GM12873 (cell line): ENCODE results near the gene ARL6IP4.

ENCODE experiments used
- TF ChIP-seq, protein P1 (sequence below): IDR thresholded peaks from 2 replicates; pipeline ENCODE4 v1.5.1; 2012; ENCODE audit warnings: low read depth, mild to moderate bottlenecking, moderate library complexity, low read length, control low read depth; ENCODE audit not compliant: insufficient read depth; ENCODE audit errors: missing control alignments

The ARL6IP4 gene

DNA sequence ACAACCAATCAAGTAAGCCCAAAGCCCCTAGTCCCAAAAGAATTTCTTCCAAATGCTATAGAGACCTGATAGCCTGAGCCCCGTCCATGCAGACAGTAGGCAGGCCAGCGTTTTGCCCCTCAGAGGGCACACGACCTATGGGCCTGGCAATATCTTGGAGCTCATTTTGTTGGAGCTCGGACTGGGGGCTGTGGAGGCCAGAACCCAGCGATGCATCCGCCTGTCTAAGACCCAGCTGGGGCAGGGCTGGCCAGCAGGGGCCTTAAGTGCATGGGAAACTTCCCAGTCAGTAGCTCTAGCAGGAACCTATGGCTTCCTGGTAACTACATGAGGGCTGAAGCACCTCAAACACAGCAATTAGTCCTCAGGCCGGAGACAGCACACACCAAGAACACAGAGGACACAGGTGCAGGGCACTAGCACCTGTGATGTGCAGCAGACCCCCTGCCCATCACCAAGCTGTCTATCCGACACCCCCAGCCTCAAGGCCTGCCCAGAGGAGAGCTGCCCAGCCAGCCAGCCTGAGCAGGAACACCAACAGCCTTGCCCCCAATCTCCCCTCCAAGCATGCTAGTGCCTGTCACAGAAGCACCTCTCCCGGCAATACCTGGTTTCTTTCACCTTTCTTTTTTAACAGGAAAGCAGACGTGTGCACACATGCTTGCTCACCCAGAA is 50.8 kb downstream of the ARL6IP4 start:
- TF ChIP-seq, protein P1, sequence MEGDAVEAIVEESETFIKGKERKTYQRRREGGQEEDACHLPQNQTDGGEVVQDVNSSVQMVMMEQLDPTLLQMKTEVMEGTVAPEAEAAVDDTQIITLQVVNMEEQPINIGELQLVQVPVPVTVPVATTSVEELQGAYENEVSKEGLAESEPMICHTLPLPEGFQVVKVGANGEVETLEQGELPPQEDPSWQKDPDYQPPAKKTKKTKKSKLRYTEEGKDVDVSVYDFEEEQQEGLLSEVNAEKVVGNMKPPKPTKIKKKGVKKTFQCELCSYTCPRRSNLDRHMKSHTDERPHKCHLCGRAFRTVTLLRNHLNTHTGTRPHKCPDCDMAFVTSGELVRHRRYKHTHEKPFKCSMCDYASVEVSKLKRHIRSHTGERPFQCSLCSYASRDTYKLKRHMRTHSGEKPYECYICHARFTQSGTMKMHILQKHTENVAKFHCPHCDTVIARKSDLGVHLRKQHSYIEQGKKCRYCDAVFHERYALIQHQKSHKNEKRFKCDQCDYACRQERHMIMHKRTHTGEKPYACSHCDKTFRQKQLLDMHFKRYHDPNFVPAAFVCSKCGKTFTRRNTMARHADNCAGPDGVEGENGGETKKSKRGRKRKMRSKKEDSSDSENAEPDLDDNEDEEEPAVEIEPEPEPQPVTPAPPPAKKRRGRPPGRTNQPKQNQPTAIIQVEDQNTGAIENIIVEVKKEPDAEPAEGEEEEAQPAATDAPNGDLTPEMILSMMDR = no peak
